PFSK-1 (cell line): ENCODE data around the gene TMEM254.

Experiments used
- FOXP2 ChIP-seq: optimal IDR thresholded peaks from 2 replicates; pipeline ENCODE3; 2011; ENCODE audit warnings: borderline replicate concordance, control low read depth, inconsistent platforms; ENCODE audit not compliant: insufficient read depth; ENCODE audit errors: extremely low read length, extremely low read depth
- POLR2AphosphoS5 ChIP-seq: IDR thresholded peaks from 2 replicates; pipeline ENCODE4 v1.6.1; 2012; ENCODE audit warnings: low read depth, mild to moderate bottlenecking, control low read depth, low read length, moderate library complexity
- TAF1 ChIP-seq: IDR thresholded peaks from 2 replicates; pipeline ENCODE4 v1.6.1; 2012; ENCODE audit warnings: low read length, control low read depth, borderline replicate concordance; ENCODE audit not compliant: insufficient read depth

DNA sequence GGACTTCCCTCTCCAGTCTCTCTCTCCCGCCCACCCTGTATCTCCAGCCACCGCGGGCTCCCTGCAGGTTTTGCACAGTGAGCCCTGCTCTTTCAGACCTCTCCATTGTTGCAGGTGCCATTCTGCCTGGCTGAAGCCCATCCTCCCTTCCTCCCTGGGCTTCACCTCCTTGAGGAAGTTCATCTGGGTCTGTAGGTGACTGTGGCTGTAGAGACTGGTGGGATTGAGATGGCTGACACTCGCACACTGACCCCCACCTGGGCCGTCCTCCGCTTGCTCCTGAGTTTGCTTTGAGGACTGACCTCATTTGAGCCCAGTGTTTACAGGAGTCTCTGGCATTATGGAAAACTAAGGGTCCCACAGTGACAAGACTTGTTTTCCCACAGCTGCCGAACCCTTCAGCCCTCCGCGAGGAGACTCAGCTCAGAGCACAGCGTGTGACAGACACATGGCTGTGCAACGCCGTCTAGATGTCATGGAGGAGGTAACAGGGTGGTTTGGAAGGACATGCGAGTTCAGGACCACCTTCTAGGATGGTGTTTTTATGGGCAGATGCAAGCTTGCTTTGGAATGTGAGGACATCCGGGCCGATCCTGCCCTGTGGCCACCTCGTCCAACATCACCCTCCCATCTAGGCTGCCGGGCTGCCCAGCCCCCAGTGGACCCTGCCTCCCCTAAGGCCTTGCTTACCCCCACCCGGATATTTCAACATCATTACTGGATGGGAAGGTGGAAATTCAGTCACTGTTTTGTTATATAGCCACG is 63.4 kb downstream of the TMEM254 start:
- TF ChIP-seq TAF1 (no peak), FOXP2 (no peak), POLR2AphosphoS5 (no peak)
